ENCODE data around the gene RNF112. TPM values are rescaled to one million over a fixed set of nuclear protein-coding genes. Genes with fewer than 3 reads are reported as not detected.
A peak's percentile ranks its signal among the peaks of the same experiment; 100 is the strongest.

RNF112 gene
- 30.6 TPM for polyA plus RNA-seq (2012; ENCODE audit: insufficient read depth, insufficient read length, low read depth)

GRCh38 chr17:19410875-19411620 is at the start of gene RNF112:
Gene RNF112 (plus strand): TSS chr17:19411232. CDS start chr17:19411409, 177 bp downstream.
- Histone ChIP-seq H3K4me3 (ENCODE audit: low read depth, low read length) (peak within 1 kb of the TSS; percentile 48), H3K36me3 (no peaks in the 10 kb centered on the region), H3K4me1 (no peaks in the 10 kb centered on the region), H3K9me3 (no peaks in the 10 kb centered on the region), H3K27me3 (no peaks in the 10 kb centered on the region)
- peak; percentile 49 for DNase-seq
- no peak for TF ChIP-seq CTCF (IDR thresholded peaks at IDR 0.05; ENCODE audit: low read depth, low read length)

GRCh38 chr17:19361326-19361725 is 49.7 kb upstream of the RNF112 start:
- Histone ChIP-seq H3K4me3 (ENCODE audit: low read depth, low read length) (no peak overlapping the region), H3K4me1 (no peaks in the 10 kb centered on the region), H3K9me3 (no peaks in the 10 kb centered on the region), H3K36me3 (no peaks in the 10 kb centered on the region), H3K27me3 (no peaks in the 10 kb centered on the region)
- DNase-seq: no peak
- TF ChIP-seq CTCF (IDR thresholded peaks at IDR 0.05; ENCODE audit: low read depth, low read length): no peak

- no peaks in the 10 kb centered on the region for H3K36me3 ChIP-seq
- TF ChIP-seq CTCF (IDR thresholded peaks at IDR 0.05; ENCODE audit: low read depth, low read length): no peak
- no peaks in the 10 kb centered on the region for H3K9me3 ChIP-seq
- no peaks in the 10 kb centered on the region for H3K4me1 ChIP-seq
- no peaks in the 10 kb centered on the region for H3K27me3 ChIP-seq
- no peak for DNase-seq
- H3K4me3 ChIP-seq (ENCODE audit: low read depth, low read length): peak overlapping the region; percentile 67
Measured at GRCh38 chr17:19361944-19362276, 49.1 kb upstream of the RNF112 start.

- DNase-seq: peak; percentile 83
- Histone ChIP-seq H3K36me3 (no peaks in the 10 kb centered on the region), H3K27me3 (no peaks in the 10 kb centered on the region), H3K9me3 (no peaks in the 10 kb centered on the region), H3K4me3 (ENCODE audit: low read depth, low read length) (peak within 1 kb of the TSS; percentile 67), H3K4me1 (no peaks in the 10 kb centered on the region)
- TF ChIP-seq CTCF (IDR thresholded peaks at IDR 0.05; ENCODE audit: low read depth, low read length): peak; percentile 63
Measured at GRCh38 chr17:19362277-19363113, 48.5 kb upstream of the RNF112 start, which contains the start of gene B9D1. Gene B9D1 (minus strand): TSS chr17:19362723. CDS start chr17:19362569, 154 bp downstream.

GRCh38 chr17:19363114-19363438 is 48.0 kb upstream of the RNF112 start:
- no peaks in the 10 kb centered on the region for H3K9me3 ChIP-seq
- peak overlapping the region; percentile 67 for H3K4me3 ChIP-seq (ENCODE audit: low read depth, low read length)
- no peak for DNase-seq
- no peaks in the 10 kb centered on the region for H3K36me3 ChIP-seq
- no peaks in the 10 kb centered on the region for H3K4me1 ChIP-seq
- no peaks in the 10 kb centered on the region for H3K27me3 ChIP-seq
- TF ChIP-seq CTCF (IDR thresholded peaks at IDR 0.05; ENCODE audit: low read depth, low read length): no peak

Data from BE2C (cell line).